Stimulated activated CD8-positive, alpha-beta memory T cell treated with anti-CD3 and anti-CD28 coated beads, Interleukin-2, amount 100 ng/mL, for 48 hours (primary cell): ENCODE data around the gene ZNF771.
A peak's percentile ranks its signal among the peaks of the same experiment; 100 is the strongest.

Source experiments
- DNase-seq, 2 donors: peaks; one replicate each; pipeline ENCODE4 v3.0.0-alpha.2; 2020; ENCODE audit warnings: low read depth in 2 of 2

Gene ZNF771

DNA sequence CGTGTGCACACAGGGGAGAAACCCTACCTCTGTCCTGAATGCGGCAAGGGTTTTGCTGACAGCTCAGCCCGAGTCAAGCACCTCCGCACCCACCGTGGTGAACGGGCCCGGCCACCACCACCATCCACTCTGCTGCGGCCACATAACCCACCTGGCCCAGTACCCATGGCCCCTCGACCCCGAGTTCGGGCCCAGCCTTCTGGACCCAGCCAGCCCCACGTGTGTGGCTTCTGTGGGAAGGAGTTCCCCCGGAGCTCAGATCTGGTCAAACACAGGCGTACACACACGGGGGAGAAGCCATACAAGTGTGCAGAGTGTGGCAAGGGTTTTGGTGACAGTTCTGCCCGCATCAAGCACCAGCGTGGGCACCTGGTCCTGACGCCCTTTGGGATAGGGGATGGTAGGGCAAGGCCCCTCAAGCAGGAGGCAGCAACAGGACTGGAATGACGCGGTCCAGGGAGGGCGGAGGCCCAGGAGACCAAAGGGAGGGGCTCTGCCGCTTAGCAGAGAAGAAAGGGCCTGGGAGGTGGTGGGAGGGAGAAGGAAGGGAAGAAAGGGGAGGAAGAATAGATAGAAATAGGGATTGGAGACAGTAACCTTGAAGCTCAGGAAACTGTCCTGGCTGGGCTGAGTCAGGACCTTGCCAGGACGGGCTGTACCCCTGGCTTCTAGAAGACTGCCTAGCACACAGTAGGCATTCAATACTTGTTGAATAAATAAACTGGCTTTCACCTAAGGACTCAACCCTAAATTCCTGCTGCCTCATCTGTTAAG is 8.6 kb upstream of the ZNF771 start:
- DNase-seq, result no peak

DNA sequence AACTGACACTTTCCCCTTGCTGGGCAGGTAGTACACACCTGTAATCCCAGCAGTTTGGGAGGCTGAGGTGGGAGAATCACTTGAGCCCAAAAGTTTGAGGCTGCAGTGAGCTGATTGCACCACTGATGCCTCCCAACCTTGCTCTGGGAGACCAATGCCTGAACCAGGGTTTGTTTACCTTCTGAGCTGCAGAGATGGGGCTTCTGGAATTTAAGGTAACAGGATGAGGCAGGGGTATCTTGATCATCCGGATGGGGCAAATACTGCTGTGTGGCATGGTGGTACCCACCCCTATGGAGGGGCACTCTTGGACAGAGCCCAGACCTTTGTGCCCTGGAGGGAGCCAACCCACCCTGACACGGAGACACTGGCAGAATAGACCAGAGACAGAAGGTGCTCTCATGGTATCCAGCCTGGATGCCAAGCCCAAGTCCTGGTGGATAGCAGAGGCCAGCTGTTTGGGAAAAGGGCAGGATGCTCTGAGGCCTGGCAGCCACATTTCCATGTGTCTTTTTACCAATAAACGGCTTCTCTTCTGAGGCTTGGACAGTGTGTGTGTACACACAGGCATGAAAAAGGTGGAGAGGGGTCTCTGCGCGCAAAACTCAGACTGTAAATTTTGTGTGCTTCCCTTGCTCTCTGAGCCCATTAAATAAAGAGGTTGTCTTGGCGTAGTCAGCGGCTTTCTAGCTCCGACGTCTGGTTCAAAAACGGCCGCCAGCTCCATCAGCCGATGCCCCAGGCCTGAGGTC is 7.8 kb upstream of the ZNF771 start:
- DNase-seq, result no peak

DNA sequence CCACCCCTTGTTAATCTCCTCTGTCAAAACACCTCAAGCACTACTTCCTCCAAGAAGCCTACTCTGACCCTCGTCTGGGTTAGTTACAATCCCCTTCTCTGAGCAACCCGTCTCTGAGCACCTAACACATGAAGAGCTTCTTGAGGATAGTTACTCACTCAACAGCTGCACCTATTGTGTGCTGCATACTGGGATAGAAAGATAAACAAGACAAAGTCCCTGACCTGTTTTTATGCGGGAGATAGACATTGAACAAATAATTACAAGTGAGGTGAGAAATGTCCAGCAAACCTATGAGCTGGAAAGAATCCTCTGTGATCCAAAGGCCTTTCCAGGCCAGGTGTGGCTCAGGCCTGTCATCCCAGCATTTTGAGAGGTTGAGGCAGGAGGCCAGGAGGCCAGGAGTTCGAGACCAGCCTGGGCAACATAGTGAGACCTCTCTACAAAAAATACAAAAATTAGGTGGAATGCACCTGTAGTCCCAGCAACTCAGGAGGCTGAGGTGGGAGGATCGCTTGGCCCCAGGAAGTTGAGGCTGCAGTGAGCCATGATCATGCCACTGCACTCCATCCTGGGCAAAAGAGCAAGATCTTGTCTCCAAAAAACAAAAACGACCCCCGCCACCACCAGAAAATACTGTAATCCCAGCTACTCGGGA is 5.5 kb upstream of the ZNF771 start:
- DNase-seq, result no peak

DNA sequence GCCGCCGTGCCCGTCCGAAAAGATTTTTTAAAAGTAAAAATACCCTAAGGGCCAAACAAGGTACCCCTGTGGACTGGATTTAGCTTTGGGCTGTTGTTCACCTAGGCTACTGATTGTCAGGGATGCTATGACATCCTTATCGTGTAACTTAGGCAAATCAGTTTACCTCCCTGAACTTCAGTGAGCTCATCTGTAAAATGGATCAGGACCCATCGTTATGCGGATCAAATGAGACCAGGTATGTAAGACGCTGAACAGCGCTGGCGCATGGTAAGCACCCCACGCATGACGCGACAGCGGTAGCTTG is 658 bp upstream of the ZNF771 start:
- no peak for DNase-seq

DNA sequence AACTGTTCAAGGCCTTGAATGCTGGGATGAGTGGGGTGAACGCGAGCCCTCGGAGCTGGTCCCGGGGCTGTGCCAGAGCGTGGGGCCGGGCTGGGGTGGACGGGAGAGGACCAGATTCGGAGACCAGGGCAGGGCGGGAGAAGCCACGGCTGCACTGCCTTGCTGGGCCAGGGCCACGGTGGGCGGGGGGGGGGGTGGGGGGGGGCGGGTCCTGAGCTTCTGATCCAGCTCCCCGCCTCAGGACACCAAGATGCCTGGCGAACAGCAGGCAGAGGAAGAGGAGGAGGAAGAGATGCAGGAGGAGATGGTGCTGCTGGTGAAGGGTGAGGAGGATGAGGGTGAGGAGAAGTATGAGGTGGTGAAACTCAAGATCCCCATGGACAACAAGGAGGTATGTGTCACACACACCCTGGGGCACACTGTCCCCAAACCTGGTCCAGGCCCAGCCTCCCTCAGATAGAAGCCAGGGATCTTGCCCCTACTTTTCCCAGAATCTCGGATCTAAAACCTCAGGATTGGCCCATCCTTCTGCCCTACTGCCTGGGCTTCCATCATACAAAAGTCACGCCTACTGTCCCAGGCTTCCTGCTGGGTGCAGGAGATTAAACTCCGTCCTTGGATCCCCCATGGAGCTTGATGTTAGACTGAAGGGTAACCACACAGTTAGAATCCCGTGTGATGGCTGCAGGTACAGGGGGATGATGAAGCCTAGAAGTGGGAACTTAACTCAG is 563 bp downstream of the ZNF771 start:
- DNase-seq, result no peak

DNA sequence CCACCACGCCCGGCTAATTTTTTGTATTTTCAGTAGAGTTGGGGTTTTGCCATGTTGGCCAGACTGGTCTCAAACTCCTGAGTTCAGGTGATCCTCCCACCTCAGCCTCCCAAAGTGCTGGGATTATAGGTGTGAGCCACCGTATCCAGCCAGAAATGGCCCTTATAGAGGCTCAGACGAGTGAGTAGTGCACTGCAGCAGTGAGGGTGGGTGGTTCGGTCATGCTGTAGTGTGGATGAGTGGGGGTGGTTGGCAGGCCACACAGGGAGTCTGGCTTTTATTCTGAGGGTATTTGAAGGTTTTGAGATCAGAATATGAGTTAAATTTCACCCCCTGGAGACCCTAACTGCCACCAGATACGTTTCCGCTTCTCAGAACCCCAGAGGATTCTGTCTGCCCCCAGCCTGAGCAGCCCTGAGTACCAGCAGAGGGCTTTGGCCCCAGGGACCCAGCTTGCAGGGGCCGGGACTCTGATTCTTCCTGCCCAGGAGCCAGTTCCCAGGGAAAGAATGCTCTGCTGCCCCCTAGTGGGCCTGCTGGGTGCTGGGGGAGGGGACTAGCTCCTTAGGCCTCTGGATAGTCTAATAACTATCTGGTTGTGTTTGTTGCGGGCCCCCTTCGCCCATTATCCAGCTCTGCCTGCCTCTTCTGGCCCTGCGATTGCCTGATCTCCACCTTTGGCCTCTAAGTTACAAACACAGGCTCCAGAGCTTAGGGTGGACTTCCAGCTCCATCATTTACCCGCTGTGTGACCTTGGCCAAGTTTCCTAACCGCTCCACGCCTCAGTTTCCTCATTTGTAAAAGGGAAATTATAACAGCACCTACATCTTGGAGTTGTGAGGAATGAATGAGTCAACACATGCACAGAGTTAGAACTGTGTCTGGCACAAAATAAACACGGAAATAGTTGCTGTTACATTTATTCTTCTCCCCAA is 2.0 kb downstream of the ZNF771 start:
- DNase-seq, result peak; percentile 87 to 90

DNA sequence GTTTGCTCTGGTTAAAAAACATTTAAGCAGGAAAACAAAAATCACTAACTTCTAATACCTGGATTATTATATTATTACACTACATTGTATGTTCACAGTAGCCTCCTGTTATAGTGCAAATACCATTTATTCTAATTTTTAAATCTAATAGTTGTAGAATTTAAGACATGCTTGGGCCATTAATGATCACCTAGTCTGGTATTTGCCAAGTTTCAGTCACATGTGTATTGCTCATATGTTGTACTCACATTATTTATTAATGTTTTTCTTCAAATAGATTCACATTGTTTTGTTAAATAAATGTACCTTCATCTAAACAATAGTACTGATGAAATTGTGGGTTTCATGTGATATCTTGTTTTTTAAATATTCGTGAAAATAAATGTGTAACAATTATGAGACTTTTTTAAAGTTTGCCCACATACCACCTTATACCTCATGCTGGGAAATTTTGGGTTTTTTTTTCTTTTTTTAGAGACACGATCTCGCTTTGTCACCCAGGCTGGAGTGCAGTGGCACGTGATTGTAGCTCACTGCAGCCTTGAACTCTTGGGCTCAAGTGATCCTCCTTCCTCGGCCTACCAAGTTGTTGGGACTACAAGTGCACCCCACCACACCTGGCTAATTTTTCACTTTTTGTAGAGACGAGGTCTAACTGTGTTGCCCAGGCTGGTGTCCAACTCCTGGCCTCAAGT is 5.9 kb downstream of the ZNF771 start:
- no peak for DNase-seq

DNA sequence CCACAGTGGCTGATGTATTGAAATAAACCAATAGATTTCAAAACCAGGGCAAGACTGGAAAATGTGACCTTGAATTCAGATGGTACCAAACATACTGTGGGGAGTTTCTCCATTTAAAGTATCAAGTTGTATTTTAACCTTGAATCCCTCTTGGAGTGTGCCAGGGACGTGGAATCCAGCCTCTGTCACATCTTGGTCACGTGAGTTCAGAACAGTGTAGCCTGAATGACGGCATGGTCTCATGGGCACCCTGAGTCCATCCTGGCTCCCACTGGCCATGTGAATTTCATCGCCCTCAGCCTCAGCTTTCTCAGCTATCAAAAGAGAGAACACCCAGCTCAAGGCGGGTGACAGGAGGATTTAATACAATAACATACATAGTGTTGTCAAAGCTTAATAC is 6.8 kb downstream of the ZNF771 start:
- DNase-seq, result no peak

DNA sequence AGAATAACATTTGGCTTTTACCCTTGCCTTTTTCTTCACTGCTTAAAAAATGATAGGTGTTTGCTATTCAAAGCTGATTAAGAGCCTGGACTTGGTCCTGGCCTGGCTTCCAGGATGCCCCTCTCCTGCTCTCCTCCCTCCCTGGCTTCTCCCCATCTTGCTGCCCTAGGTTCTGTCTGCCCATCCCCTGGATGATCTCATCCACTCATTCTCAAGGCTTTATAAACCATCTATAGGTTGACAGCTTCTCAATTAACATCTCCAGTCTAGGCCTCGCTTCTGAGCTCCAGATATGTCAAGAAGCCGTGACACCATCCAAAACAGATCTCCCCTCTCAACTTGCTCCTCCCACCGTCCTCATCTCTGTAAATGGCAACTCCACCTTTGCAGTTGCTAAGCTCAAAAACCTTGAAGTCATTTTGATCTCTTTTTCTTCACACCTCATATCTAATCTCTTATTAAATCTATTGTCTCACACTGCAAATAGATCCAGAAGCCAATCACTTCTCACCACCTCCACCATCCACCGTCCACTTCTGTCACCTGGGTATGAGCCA is 8.7 kb downstream of the ZNF771 start:
- no peak for DNase-seq

DNA sequence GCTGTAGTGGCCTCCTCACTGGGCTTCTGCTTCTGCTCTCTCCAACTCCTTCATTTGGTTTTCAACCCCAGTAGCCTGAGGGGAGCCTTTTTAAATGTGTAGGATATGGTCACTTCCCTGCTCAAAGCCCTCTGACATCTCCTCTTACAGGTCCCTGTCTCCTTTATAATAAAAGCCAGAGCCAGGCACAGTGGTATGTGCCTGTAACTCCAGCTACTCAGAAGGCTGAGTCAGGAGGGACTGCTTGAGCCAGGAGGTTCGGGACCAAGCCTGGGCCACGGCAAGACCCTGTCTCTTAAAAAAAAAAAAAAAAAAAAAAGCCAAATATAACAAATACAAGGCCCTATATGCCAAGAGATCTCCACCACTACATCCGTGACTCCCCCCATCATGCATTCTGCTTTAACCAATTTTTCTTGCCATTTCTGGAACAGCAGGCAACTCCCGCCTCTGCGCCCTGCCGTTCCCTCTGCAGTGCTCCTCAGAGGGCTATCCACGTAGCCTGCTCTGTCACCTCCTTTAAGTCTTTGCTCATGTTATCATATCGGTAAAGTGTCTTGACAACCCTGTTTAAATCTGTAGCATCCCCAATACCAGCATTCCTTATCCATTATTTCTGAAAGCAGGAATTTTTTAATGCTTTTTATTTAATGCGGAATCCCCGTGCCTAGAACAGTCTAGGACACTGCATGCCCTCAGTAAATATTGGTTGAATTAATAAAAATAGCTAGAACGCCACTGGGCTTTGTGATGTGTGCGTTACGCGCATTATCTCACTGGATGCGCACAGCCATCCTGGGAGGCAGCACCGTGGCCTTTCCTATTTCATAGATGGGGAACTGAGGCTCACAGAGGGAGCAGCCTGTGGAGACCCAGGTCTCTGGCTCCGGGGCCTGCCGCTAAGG is 9.5 kb downstream of the ZNF771 start:
- no peak for DNase-seq

DNA sequence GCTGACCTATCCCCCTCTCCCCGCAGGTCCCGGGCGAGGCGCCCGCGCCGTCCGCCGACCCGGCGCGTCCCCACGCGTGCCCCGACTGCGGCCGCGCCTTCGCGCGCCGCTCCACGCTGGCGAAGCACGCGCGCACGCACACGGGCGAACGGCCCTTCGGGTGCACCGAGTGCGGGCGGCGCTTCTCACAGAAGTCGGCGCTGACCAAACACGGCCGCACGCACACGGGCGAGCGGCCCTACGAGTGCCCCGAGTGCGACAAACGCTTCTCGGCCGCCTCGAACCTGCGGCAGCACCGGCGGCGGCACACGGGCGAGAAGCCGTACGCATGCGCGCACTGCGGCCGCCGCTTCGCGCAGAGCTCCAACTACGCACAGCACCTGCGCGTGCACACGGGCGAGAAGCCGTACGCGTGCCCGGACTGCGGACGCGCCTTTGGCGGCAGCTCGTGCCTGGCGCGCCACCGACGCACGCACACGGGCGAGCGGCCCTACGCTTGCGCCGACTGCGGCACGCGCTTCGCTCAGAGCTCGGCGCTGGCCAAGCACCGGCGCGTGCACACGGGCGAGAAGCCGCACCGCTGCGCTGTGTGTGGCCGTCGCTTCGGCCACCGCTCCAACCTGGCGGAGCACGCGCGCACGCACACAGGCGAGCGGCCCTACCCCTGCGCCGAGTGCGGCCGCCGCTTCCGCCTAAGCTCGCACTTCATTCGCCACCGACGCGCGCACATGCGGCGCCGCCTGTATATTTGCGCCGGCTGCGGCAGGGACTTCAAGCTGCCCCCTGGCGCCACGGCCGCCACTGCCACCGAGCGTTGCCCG is 10.3 kb downstream of the ZNF771 start:
- peak; percentile 83 to 86 for DNase-seq

DNA sequence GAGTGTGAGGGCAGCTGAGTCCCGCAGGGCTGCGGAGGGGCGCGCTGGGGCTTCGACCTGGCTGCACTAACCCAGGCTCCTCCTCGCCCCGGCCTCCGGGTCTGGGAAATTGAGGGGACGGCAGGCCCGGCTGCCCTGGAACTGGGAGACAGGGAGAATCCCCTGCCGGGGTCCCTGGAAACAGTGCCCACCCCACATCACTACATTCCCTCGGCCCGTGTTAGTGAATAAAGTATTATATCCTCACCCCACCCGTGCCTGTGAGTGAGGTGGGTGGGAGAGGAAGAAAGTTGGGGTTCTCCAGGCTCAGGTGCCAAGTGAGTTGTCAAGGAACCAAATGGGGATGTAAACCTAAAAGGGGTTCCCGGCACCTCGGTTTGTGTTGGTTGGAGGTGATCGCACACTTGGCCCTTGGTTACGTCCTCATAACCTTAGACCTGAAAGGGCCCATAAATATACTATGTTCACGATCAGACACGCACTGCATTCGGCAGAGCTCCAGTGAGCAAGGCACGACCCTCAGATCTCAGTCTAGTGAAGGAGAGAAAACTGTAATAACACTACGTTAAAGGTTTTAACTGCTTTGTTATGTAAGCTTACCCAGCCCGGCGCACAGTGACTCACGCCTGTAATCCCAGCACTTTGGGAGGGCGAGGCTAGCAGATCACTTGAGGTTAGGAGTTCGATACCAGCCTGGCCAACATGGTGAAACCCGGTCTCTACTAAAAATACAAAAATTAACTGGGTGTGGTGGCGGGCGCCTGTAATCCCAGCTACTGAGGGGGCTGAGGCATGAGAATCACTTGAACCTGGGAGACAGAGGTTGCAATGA is 11.2 kb downstream of the ZNF771 start:
- DNase-seq, result no peak

DNA sequence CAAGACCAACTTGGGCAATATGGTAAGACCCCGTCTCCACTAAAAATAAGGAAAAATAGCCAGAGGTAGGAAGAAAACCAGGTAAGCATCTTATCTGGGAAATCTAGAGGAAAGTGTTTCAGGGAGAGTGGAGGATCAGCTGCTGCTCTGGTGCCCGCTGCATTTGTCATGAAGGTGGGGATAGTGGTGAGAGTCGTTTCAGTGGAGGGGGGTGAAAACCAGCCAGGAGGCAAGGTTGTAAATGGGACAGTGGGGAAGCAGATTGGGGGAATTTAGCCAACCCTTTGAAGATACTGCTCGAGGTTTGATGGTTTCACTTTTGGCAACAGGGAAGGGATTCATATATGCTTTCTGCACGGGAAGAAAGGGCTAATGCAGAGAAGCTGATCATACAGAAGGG is 13.6 kb downstream of the ZNF771 start:
- no peak for DNase-seq

DNA sequence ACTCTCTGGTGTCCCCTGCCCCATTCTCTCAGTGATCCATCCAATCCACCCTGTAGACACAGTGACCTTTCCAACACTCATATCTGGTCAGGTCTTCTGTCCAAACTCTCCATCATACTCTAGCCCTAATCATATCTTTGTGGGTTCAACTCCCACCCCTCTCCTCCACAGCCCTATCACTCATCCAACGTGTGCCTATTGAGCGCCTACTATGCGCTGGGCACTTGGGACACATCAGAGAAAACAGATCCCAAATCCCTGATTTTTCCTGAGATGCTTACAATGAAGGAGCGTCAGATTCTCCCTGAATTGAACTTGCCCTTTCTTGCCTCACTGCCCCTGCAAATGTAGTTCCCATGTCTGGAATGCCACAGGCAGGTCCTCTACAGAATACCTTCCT is 20.6 kb downstream of the ZNF771 start:
- DNase-seq, result no peak

DNA sequence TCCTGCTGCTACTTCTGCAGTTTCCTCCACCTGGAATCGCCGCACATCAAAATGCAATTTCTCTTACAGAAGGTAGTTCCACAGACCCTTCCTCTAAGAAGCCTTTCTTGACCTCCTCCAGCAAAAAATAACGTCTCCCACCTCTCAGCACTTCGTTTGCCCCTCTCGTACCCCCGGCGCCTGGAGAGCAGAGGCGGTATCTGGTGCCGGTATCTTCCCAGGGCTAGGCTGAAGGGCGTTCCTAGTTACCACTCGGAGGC is 21.9 kb downstream of the ZNF771 start:
- no peak for DNase-seq

DNA sequence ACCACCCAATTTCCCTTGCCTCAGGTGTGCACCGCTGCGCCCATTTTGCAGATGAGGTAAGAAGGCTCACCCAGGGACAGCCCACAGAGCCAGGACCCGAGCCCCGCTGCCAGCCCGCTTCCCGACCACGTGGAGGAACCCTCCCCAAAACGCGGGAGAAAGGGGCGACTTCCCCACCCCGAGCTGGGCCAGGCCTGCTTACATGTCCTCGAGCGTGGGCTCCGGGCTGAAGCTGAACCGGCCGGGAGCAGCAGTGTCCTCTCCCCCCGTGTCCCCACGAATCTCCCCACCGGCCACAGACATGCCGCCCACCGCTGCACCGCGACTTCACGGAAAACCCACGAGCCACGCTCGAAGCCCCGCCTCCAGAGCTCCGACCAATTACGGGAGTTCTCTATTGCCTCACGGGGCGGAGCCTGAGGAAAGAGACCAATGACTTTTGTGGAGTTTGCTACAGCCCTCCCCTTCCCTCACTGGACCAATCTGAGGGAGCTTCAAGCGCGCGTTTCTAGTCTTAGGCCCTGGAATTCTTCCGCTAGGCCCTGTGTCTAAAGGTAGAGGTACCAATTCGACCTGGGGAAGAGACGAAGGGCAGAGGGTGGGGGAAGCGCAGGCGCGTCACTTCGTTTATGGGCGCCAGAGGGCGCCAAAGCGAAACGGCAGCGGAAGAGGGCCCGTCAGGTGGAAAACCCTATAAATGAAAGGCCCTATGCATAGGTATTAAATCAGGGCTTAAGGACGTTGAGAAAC is 22.4 kb downstream of the ZNF771 start, which contains the start of gene DCTPP1:
DCTPP1 (minus strand) TSS at position 353 of the 750 bp plus-strand sequence; CDS start at position 303, 50 bp downstream.
- peak; percentile 91 to 96 for DNase-seq
